RWPE1 (cell line): ENCODE results near the gene GPR137B.
A peak's percentile ranks its signal among the peaks of the same experiment; 100 is the strongest.
"Not testable (repeated sequence)": the region's sequence is repeated elsewhere in the genome, so short reads cannot be mapped to it uniquely, and the experiment has no call there.

Experiments used
- CTCF ChIA-PET: fragments of 350-600 bp; sonication (Branson Sonifier 250); formaldehyde crosslinking; extraction: SDS; loops from one replicate; lab custom pipeline; 2021; lab: Yijun Ruan, JAX
- POLR2A ChIA-PET: fragments of 400-600 bp; formaldehyde crosslinking; extraction: SDS; loops from one replicate; lab custom pipeline; 2020; ENCODE audit warnings: antibody characterized with exemption; ENCODE audit not compliant: low non-redundant PET; lab: Yijun Ruan, JAX
- DNase-seq: peaks from one replicate; pipeline ENCODE4 v3.0.0; 2012; ENCODE audit warnings: low spot score
- H3K27ac ChIP-seq: fragments of 450-650 bp; 2 replicates; pipeline ENCODE4 v1.5.1; 2017
- TF ChIP-seq, protein P1 (sequence below): fragments of 450-650 bp; conservative IDR thresholded peaks from 2 replicates; pipeline ENCODE4 v1.5.1; 2017; ENCODE audit warnings: low read depth, mild to moderate bottlenecking

Gene GPR137B

DNA sequence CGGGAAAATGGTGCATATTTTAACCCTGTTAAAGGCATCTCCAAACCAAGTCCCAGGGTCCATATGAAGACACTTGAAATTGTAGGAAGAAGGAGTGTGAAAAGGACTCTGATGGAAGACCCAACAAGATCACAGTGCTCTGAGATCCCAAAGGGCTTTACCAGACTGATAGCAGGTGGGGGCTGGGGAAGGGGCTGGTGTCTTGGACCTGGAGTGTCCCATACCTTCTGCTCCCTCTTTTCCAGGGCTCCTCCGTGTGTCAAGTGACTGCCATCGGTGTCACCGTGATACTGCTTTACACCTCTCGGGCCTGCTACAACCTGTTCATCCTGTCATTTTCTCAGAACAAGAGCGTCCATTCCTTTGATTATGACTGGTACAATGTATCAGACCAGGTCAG is 37.3 kb downstream of the GPR137B start:
- POLR2A ChIA-PET, result no interaction called here
- TF ChIP-seq, protein P1, sequence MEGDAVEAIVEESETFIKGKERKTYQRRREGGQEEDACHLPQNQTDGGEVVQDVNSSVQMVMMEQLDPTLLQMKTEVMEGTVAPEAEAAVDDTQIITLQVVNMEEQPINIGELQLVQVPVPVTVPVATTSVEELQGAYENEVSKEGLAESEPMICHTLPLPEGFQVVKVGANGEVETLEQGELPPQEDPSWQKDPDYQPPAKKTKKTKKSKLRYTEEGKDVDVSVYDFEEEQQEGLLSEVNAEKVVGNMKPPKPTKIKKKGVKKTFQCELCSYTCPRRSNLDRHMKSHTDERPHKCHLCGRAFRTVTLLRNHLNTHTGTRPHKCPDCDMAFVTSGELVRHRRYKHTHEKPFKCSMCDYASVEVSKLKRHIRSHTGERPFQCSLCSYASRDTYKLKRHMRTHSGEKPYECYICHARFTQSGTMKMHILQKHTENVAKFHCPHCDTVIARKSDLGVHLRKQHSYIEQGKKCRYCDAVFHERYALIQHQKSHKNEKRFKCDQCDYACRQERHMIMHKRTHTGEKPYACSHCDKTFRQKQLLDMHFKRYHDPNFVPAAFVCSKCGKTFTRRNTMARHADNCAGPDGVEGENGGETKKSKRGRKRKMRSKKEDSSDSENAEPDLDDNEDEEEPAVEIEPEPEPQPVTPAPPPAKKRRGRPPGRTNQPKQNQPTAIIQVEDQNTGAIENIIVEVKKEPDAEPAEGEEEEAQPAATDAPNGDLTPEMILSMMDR, result no peak
- no peak overlapping the region for H3K27ac ChIP-seq
- no peak for DNase-seq
- CTCF ChIA-PET, result no interaction called here

DNA sequence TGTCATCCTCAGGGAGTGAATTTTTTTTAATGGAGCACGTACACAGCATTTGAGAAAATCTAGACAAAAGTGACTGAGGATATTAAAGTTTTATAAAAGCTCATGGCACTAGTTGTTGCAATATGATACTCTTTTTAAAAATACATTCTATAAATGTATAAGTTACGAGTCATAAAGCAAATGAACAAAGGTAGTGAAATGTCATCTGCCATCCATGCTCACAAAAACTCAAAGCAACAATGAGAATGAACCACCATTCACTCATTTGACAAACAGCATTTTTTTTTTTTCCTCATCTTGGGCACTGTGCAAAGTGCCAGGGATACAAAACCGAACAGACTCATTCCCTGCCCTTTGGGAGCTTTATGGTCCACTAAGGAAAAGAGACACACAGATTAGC is 38.7 kb downstream of the GPR137B start:
- CTCF ChIA-PET, result interaction anchor here (0.6 kb wide), 1 partner anchor 682 kb away, joined by 10 read pairs; no protein-coding TSS in a partner anchor
- TF ChIP-seq, protein P1, result no peak
- POLR2A ChIA-PET, result no interaction called here
- peak; percentile 13 for DNase-seq
- H3K27ac ChIP-seq, result no peak overlapping the region

DNA sequence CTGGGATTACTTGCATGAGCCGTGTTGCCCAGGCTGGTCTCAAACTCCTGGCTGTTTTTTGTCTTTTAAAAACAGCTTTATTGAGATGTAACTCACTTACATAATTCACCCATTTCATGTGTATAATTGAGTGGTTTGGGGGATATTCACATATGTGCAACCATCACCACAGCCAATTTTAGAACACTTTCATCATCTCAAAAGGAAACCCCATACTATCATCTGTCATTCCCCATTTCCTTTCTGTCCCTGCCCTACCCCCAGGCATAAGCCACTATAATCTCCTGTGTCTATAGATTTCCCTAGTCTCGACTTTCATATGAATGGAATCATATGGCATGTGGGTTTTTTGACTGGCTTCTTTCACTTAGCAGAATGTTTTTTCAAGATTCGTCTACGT is 43.3 kb downstream of the GPR137B start:
- no peak overlapping the region for H3K27ac ChIP-seq
- ChIA-PET POLR2A (no interaction called here), CTCF (no interaction called here)
- DNase-seq, result no peak
- TF ChIP-seq, protein P1, result no peak

DNA sequence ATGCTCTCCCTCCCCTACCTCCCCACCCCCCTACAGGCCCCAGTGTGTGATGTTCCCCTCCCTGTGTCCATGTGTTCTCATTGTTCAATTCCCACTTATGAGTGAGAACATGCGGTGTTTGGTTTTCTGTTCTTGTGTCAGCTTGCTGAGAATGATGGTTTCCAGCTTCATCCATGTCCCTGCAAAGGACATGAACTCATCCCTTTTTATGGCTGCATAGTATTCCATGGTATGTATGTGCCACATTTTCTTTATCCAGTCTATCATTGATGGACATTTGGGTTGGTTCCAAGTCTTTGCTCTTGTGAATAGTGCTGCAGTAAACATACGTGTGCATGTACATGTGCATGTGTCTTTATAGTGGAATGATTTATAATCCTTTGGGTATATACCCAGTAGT is 44.1 kb downstream of the GPR137B start:
- H3K27ac ChIP-seq, POLR2A ChIA-PET, DNase-seq, CTCF ChIA-PET: not testable (repeated sequence)

DNA sequence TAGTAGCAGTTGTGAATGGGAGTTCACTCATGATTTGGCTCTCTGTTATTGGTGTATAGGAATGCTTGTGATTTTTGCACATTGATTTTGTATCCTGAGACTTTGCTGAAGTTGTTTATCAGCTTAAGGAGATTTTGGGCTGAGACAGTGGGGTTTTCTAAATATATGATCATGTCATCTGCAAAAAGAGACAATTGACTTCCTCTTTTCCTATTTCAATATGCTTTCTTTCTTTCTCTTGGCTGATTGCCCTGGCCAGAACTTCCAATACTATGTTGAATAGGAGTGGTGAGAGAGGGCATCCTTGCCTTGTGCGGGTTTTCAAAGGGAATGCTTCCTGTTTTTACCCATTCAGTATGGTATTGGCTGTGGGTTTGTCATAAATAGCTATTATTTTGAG is 45.7 kb downstream of the GPR137B start:
- POLR2A ChIA-PET, DNase-seq, H3K27ac ChIP-seq: not testable (repeated sequence)
- CTCF ChIA-PET, result interaction anchor here (0.6 kb wide), 3 partner anchors 62 to 1382 kb away, joined by 3 to 4 read pairs (median 3); no protein-coding TSS in a partner anchor

DNA sequence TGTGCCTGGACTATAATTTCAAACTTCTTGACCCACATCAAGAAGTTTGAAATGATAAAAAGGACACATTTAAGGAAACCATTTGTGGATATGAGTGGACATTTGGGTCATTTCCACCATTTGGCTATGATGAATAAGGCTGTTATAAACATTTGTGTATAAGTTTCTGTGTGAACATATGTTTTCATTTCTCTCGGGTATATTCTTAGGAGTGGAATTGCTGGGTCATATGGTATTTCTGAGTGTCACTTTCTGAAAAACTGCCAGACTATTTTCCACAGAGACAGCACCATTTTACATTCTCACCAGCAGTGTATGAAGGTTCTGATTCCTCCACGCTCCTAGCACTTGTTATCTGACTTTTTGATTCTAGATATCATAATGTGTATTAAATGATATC is 50.8 kb downstream of the GPR137B start:
- POLR2A ChIA-PET, result no interaction called here
- no peak overlapping the region for H3K27ac ChIP-seq
- no peak for DNase-seq
- CTCF ChIA-PET, result no interaction called here
- TF ChIP-seq, protein P1, result no peak

DNA sequence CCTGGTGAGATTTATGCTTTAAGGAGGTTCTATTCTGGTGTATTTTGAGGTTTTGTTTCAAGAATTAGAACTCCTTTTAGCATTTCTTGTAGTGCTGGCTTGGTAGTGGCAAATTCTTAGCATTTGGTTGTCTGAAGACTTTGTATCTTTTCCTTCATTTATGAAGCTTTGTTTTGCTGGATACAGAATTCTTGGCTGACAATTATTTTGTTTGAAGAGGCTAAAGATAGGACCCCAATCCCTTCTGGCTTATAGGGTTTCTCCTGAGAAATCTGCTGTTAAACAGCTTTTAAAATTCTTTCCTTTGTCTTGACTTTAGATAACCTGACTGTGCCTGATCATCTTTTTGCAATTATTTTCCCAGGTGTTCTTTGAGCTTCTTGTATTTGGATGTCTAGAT is 58.6 kb downstream of the GPR137B start:
- POLR2A ChIA-PET, result no interaction called here
- no peak for DNase-seq
- H3K27ac ChIP-seq, result no peak overlapping the region
- CTCF ChIA-PET, result no interaction called here
- TF ChIP-seq, protein P1, result no peak

DNA sequence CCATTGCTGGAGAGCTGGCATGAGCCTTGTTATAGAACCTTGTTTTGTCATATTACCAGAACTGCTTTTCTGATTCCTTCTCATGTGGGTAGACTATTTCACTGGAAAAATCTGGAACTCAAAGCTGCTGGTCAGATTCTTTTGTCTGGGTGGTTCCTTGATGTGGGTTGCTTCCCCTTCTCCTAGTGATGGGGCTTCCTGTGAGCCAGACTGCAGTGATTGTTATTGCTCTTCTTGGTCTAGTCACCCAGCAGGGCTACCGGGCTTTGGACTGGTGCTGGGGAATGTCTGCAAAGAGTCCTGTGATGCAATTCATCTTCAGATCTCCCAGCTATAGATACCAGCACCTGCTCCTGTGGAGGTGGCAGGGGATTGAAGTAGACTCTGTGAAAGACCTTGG is 59.4 kb downstream of the GPR137B start:
- no peak overlapping the region for H3K27ac ChIP-seq
- DNase-seq, result no peak
- ChIA-PET CTCF (no interaction called here), POLR2A (no interaction called here)
- TF ChIP-seq, protein P1, result no peak
